Liver (tissue), 9 donors: ENCODE measurements around the gene TAB2. TPM values are rescaled to one million over a fixed set of nuclear protein-coding genes. Genes with fewer than 3 reads are reported as not detected.

Experiments
- DNase-seq: peaks from one replicate; pipeline ENCODE4 v3.0.0-alpha.2; 2017; ENCODE audit warnings: low spot score
- H3K27ac ChIP-seq, 2 donors: one replicate each; pipeline ENCODE4 v1.7.0; 2013; ENCODE audit warnings: inconsistent platforms in 2 of 2, low read length in 2 of 2, control low read depth in 1 of 2, low read depth in 1 of 2, mild to moderate bottlenecking in 1 of 2
- H3K27me3 ChIP-seq, 4 donors: one replicate each; pipeline versions ENCODE4 v1.6.1 to v1.7.0; 2013; ENCODE audit warnings: low read length in 3 of 4, inconsistent platforms in 1 of 4, mild to moderate bottlenecking in 1 of 4, moderate library complexity in 1 of 4; ENCODE audit not compliant: control insufficient read depth in 4 of 4, insufficient read depth in 4 of 4
- H3K36me3 ChIP-seq, 4 donors: one replicate each; pipeline versions ENCODE4 v1.6.1 to v1.7.0; 2013; ENCODE audit warnings: low read length in 3 of 4, mild to moderate bottlenecking in 3 of 4, low read depth in 1 of 4, moderate library complexity in 1 of 4; ENCODE audit not compliant: control insufficient read depth in 4 of 4, insufficient read depth in 3 of 4
- H3K4me1 ChIP-seq, 4 donors: one replicate each; pipeline versions ENCODE4 v1.6.1 to v1.7.0; 2013; ENCODE audit warnings: low read length in 3 of 4, mild to moderate bottlenecking in 3 of 4, moderate library complexity in 1 of 4; ENCODE audit not compliant: control insufficient read depth in 4 of 4, insufficient read depth in 4 of 4
- H3K4me3 ChIP-seq, 3 donors: one replicate each; pipeline versions ENCODE4 v1.6.1 to v1.7.0; 2013; ENCODE audit warnings: low read length in 3 of 3, control low read depth in 1 of 3, low read depth in 1 of 3, mild to moderate bottlenecking in 1 of 3
- H3K9ac ChIP-seq, 2 donors: one replicate each; pipeline ENCODE4 v1.7.0; 2013; ENCODE audit warnings: low read length in 2 of 2, mild to moderate bottlenecking in 2 of 2, moderate library complexity in 2 of 2, control low read depth in 1 of 2, low read depth in 1 of 2
- H3K9me3 ChIP-seq, 4 donors: one replicate each; pipeline versions ENCODE4 v1.6.1 to v1.7.0; 2013; ENCODE audit warnings: low read length in 3 of 4; ENCODE audit not compliant: control insufficient read depth in 4 of 4
- EGR1 ChIP-seq, 2 donors: IDR thresholded peaks; 2 replicates each; pipeline ENCODE4 v1.6.1; 2016 to 2018; ENCODE audit warnings: antibody characterized with exemption in 2 of 2, low read depth in 2 of 2
- FOXA1 ChIP-seq: IDR thresholded peaks from 2 replicates; pipeline ENCODE4 v1.6.1; 2016; ENCODE audit warnings: antibody characterized with exemption
- FOXA2 ChIP-seq: IDR thresholded peaks from 2 replicates; pipeline ENCODE4 v1.6.1; 2016; ENCODE audit warnings: antibody characterized with exemption
- GABPA ChIP-seq, 2 donors: IDR thresholded peaks in 1 of 2; conservative IDR thresholded peaks in 1 of 2; 2 replicates each; pipeline ENCODE4 v1.6.1; 2016; ENCODE audit warnings: antibody characterized with exemption in 2 of 2, mild to moderate bottlenecking in 1 of 2, moderate library complexity in 1 of 2
- HNF4A ChIP-seq, 2 donors: conservative IDR thresholded peaks; 2 replicates each; pipeline ENCODE4 v1.6.1; 2016; ENCODE audit warnings: antibody characterized with exemption in 2 of 2, mild to moderate bottlenecking in 2 of 2
- HNF4G ChIP-seq: IDR thresholded peaks from 2 replicates; pipeline ENCODE4 v1.6.1; 2016; ENCODE audit warnings: antibody characterized with exemption
- JUND ChIP-seq, 2 donors: IDR thresholded peaks; 2 replicates each; pipeline ENCODE4 v1.6.1; 2016; ENCODE audit warnings: antibody characterized with exemption in 2 of 2
- NR2F2 ChIP-seq: IDR thresholded peaks from 2 replicates; pipeline ENCODE4 v1.6.1; 2016; ENCODE audit warnings: antibody characterized with exemption
- RAD21 ChIP-seq, 2 donors: IDR thresholded peaks; 2 replicates each; pipeline ENCODE4 v1.6.1; 2016; ENCODE audit warnings: antibody characterized with exemption in 2 of 2, mild to moderate bottlenecking in 2 of 2
- SP1 ChIP-seq: IDR thresholded peaks from 2 replicates; pipeline ENCODE4 v1.6.1; 2018; ENCODE audit warnings: antibody characterized with exemption, mild to moderate bottlenecking
- TAF1 ChIP-seq: conservative IDR thresholded peaks from 2 replicates; pipeline ENCODE4 v1.6.1; 2016; ENCODE audit warnings: antibody characterized with exemption, mild to moderate bottlenecking
- YY1 ChIP-seq: IDR thresholded peaks from 2 replicates; pipeline ENCODE4 v1.6.1; 2016; ENCODE audit warnings: antibody characterized with exemption, mild to moderate bottlenecking
- WGBS: extraction: QIAGEN DNeasy Blood & Tissue Kit; methylation state at CpG from one replicate; pipeline ENCODE4 v1.1.7; 2013; 5-methylcytosine and 5-hydroxymethylcytosine counted together
- polyA plus RNA-seq, 2 donors: library from polyadenylated mRNA; stranded (reverse) in 1 of 2; unstranded in 1 of 2; fragments of 200-250 nt in 1 of 2; fragments of >200 nt in 1 of 2; fragmentation: Nextera tagmentation in 1 of 2; extraction: Ambion mirVana in 1 of 2; gene quantifications; one replicate each; pipeline versions ENCODE4 v1.2.1 to v1.2.3, GENCODE V29; 2013 to 2015
- total RNA-seq, 2 donors: library from RNA; depleted of rRNA; stranded (reverse); fragments of >200 nt; gene quantifications; one replicate each; pipeline ENCODE4 v1.2.3, GENCODE V29; 2014
- TF ChIP-seq, protein P1 (sequence below): IDR thresholded peaks from 2 replicates; pipeline ENCODE4 v1.6.1; 2016; ENCODE audit warnings: antibody characterized with exemption
- TF ChIP-seq, protein P2 (sequence below): IDR thresholded peaks from 2 replicates; pipeline ENCODE4 v1.6.1; 2016; ENCODE audit warnings: antibody characterized with exemption
- TF ChIP-seq, protein P3 (sequence below): fragments of 150-350 bp; IDR thresholded peaks from 2 replicates; pipeline ENCODE4 v1.5.1; 2017; ENCODE audit warnings: improper control_type of control experiment, low read depth, low read length; ENCODE audit not compliant: missing input control
- TF ChIP-seq, protein P4 (sequence below): IDR thresholded peaks from 2 replicates; pipeline ENCODE4 v1.6.1; 2016; ENCODE audit warnings: antibody characterized with exemption
- TF ChIP-seq, protein P5 (sequence below): IDR thresholded peaks from 2 replicates; pipeline ENCODE4 v1.6.1; 2016; ENCODE audit warnings: antibody characterized with exemption, mild to moderate bottlenecking
- donor health status: healthy.
- donor health status: healthy.
- donor health status: healthy.
- donor health status: healthy.
- donor health status: healthy.

Gene TAB2
- total and polyA plus RNA-seq, 4 donors, result 10.5 to 25.6 (median 18.0) TPM

DNA sequence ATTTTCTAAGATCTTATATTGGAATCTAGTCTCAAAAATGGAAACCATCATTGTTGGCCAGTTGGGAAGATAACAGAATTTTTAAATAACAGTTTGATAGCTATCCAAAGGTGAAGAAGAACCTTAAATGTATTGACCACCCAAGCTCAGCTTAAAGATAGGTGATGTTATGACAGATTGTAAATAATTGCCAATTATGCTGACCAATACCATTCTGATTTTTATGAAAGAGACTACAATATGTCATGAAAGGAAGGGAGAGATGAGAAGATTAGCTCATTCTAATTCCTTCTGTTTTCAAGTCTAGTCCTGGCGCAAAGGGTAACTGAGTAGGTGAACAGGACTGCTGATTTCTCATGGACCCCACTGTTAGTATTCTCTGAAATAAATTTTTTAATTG lies 5.7 kb upstream of the TAB2 start:
- TF ChIP-seq EGR1 (IDR thresholded peaks at IDR 0.05; ENCODE audit: low read depth in 2 of 2) (no peak), RAD21 (IDR thresholded peaks at IDR 0.05) (no peak), JUND (IDR thresholded peaks at IDR 0.05) (no peak), GABPA (IDR thresholded peaks at IDR 0.05 in 1 of 2, conservative IDR thresholded peaks at IDR 0.05 in 1 of 2) (no peak), SP1 (no peak), FOXA1 (no peak), HNF4A (conservative IDR thresholded peaks at IDR 0.05) (no peak), TAF1 (no peak), HNF4G (no peak)
- TF ChIP-seq, protein P1, sequence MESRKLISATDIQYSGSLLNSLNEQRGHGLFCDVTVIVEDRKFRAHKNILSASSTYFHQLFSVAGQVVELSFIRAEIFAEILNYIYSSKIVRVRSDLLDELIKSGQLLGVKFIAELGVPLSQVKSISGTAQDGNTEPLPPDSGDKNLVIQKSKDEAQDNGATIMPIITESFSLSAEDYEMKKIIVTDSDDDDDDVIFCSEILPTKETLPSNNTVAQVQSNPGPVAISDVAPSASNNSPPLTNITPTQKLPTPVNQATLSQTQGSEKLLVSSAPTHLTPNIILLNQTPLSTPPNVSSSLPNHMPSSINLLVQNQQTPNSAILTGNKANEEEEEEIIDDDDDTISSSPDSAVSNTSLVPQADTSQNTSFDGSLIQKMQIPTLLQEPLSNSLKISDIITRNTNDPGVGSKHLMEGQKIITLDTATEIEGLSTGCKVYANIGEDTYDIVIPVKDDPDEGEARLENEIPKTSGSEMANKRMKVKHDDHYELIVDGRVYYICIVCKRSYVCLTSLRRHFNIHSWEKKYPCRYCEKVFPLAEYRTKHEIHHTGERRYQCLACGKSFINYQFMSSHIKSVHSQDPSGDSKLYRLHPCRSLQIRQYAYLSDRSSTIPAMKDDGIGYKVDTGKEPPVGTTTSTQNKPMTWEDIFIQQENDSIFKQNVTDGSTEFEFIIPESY, result no peak
- TF ChIP-seq, protein P2, sequence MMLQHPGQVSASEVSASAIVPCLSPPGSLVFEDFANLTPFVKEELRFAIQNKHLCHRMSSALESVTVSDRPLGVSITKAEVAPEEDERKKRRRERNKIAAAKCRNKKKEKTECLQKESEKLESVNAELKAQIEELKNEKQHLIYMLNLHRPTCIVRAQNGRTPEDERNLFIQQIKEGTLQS, result no peak
- 99% methylated on average over 1 of the region's 1 CpG for WGBS
- H3K4me3 ChIP-seq, result no peak overlapping the region

DNA sequence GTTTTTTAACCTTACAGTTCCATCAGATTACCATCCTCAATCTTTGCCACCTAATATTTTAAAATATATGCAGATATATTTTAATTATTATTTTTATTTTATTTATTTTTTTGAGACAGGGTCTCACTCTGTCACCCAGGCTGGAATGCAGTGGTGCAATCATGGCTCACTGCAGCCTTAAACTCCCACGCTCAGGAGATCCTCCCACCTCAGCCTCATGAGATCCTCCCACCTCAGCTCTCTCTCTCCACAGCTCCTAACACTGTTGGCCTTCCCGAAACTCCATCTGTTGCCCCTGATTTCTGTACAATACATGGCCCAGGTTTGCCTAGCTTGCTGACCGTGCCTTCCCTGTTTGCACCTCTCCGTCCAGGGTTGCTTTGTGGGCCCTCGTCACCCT lies 4.4 kb upstream of the TAB2 start:
- WGBS, result 68% methylated on average over 5 of the region's 5 CpGs
- Histone ChIP-seq H3K27me3 (no peaks in the 10 kb centered on the region), H3K9ac (no peak overlapping the region), H3K4me1 (peaks cover 0 to 7% (median 2%) of the 10 kb centered on the region in 4 donors), H3K27ac (no peak overlapping the region), H3K36me3 (no peaks in the 10 kb centered on the region), H3K9me3 (no peaks in the 10 kb centered on the region), H3K4me3 (no peak overlapping the region)
- TF ChIP-seq YY1 (no peak), RAD21 (IDR thresholded peaks at IDR 0.05) (no peak), FOXA1 (no peak), HNF4A (conservative IDR thresholded peaks at IDR 0.05) (no peak), NR2F2 (no peak), EGR1 (IDR thresholded peaks at IDR 0.05; ENCODE audit: low read depth in 2 of 2) (no peak), FOXA2 (no peak), TAF1 (no peak), SP1 (no peak), JUND (IDR thresholded peaks at IDR 0.05) (no peak), GABPA (IDR thresholded peaks at IDR 0.05 in 1 of 2, conservative IDR thresholded peaks at IDR 0.05 in 1 of 2) (no peak)
- TF ChIP-seq, protein P3, sequence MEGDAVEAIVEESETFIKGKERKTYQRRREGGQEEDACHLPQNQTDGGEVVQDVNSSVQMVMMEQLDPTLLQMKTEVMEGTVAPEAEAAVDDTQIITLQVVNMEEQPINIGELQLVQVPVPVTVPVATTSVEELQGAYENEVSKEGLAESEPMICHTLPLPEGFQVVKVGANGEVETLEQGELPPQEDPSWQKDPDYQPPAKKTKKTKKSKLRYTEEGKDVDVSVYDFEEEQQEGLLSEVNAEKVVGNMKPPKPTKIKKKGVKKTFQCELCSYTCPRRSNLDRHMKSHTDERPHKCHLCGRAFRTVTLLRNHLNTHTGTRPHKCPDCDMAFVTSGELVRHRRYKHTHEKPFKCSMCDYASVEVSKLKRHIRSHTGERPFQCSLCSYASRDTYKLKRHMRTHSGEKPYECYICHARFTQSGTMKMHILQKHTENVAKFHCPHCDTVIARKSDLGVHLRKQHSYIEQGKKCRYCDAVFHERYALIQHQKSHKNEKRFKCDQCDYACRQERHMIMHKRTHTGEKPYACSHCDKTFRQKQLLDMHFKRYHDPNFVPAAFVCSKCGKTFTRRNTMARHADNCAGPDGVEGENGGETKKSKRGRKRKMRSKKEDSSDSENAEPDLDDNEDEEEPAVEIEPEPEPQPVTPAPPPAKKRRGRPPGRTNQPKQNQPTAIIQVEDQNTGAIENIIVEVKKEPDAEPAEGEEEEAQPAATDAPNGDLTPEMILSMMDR, result no peak
- TF ChIP-seq, protein P4, sequence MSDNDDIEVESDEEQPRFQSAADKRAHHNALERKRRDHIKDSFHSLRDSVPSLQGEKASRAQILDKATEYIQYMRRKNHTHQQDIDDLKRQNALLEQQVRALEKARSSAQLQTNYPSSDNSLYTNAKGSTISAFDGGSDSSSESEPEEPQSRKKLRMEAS, result no peak
- TF ChIP-seq, protein P2, result no peak
- TF ChIP-seq, protein P5, sequence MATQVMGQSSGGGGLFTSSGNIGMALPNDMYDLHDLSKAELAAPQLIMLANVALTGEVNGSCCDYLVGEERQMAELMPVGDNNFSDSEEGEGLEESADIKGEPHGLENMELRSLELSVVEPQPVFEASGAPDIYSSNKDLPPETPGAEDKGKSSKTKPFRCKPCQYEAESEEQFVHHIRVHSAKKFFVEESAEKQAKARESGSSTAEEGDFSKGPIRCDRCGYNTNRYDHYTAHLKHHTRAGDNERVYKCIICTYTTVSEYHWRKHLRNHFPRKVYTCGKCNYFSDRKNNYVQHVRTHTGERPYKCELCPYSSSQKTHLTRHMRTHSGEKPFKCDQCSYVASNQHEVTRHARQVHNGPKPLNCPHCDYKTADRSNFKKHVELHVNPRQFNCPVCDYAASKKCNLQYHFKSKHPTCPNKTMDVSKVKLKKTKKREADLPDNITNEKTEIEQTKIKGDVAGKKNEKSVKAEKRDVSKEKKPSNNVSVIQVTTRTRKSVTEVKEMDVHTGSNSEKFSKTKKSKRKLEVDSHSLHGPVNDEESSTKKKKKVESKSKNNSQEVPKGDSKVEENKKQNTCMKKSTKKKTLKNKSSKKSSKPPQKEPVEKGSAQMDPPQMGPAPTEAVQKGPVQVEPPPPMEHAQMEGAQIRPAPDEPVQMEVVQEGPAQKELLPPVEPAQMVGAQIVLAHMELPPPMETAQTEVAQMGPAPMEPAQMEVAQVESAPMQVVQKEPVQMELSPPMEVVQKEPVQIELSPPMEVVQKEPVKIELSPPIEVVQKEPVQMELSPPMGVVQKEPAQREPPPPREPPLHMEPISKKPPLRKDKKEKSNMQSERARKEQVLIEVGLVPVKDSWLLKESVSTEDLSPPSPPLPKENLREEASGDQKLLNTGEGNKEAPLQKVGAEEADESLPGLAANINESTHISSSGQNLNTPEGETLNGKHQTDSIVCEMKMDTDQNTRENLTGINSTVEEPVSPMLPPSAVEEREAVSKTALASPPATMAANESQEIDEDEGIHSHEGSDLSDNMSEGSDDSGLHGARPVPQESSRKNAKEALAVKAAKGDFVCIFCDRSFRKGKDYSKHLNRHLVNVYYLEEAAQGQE, result no peak
- no peak for DNase-seq

More for the DNA sequence above, 5.7 kb upstream of the TAB2 start:
- no peaks in the 10 kb centered on the region for H3K36me3 ChIP-seq
- peaks cover 0 to 7% (median 2%) of the 10 kb centered on the region in 4 donors for H3K4me1 ChIP-seq
- H3K27ac ChIP-seq, result no peak overlapping the region
- H3K9me3 ChIP-seq, result no peaks in the 10 kb centered on the region
- no peaks in the 10 kb centered on the region for H3K27me3 ChIP-seq
- no peak for DNase-seq
- no peak overlapping the region for H3K9ac ChIP-seq
